ENCODE results near the gene CCDC57. TPM values are rescaled to one million over a fixed set of nuclear protein-coding genes. Genes with fewer than 3 reads are reported as not detected.

Gene CCDC57
- polyA plus RNA-seq, 3 donors = 17.1 to 43.8 (median 20.1) TPM

- Histone ChIP-seq H4K20me1 (ENCODE audit: insufficient read depth, low read length) (no peaks in the 10 kb centered on the region), H3K4me3 (replicated peaks in 1 of 3; ENCODE audit: low read depth in 2 of 3, low read length in 3 of 3) (no peak overlapping the region), H3K36me3 (replicated peaks in 1 of 2; ENCODE audit: control insufficient read depth in 1 of 2, insufficient read depth in 2 of 2, low read length in 2 of 2) (peaks cover 87 to 94% of the 10 kb centered on the region in 2 donors), H3K79me2 (ENCODE audit: insufficient read depth, low read length) (no peaks in the 10 kb centered on the region), H3K27me3 (ENCODE audit: control insufficient read depth in 2 of 2, insufficient read depth in 2 of 2, low read length in 2 of 2) (no peaks in the 10 kb centered on the region), H3K4me2 (replicated peaks; ENCODE audit: extremely low read depth, low read length, poor library complexity, severe bottlenecking) (no peak overlapping the region), H3K9ac (ENCODE audit: insufficient read depth, low read length, poor library complexity, severe bottlenecking) (no peak overlapping the region), H2AFZ (ENCODE audit: insufficient read depth, low read depth, low read length, poor library complexity, severe bottlenecking) (no peak overlapping the region), H3K27ac (ENCODE audit: low read depth in 1 of 2, low read length in 2 of 2) (no peak overlapping the region), H3K4me1 (ENCODE audit: control insufficient read depth in 1 of 2, insufficient read depth in 2 of 2, low read length in 2 of 2) (no peaks in the 10 kb centered on the region), H3K9me3 (replicated peaks in 1 of 2; ENCODE audit: control insufficient read depth in 1 of 2, insufficient read depth in 1 of 2, low read length in 2 of 2) (no peaks in the 10 kb centered on the region)
- intact Hi-C loops (cut with micrococcal nuclease) = no loop called here
- WGBS (ENCODE audit: insufficient coverage) = 98% methylated on average over 39 of the region's 48 CpGs
- Mint-ChIP-seq H3K4me3 (no peak overlapping the region), H3K9me3 (no peaks in the 10 kb centered on the region), H3K4me1 (no peaks in the 10 kb centered on the region), H3K27me3 (ENCODE audit: low read depth in 3 of 3) (peaks cover 0 to 2% (median 0%) of the 10 kb centered on the region in 3 donors), H3K36me3 (peaks cover 22 to 76% of the 10 kb centered on the region in 2 donors), H3K27ac (no peak overlapping the region)
- DNase-seq = no peak
- TF ChIP-seq, protein P1, sequence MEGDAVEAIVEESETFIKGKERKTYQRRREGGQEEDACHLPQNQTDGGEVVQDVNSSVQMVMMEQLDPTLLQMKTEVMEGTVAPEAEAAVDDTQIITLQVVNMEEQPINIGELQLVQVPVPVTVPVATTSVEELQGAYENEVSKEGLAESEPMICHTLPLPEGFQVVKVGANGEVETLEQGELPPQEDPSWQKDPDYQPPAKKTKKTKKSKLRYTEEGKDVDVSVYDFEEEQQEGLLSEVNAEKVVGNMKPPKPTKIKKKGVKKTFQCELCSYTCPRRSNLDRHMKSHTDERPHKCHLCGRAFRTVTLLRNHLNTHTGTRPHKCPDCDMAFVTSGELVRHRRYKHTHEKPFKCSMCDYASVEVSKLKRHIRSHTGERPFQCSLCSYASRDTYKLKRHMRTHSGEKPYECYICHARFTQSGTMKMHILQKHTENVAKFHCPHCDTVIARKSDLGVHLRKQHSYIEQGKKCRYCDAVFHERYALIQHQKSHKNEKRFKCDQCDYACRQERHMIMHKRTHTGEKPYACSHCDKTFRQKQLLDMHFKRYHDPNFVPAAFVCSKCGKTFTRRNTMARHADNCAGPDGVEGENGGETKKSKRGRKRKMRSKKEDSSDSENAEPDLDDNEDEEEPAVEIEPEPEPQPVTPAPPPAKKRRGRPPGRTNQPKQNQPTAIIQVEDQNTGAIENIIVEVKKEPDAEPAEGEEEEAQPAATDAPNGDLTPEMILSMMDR (IDR thresholded peaks at IDR 0.05) = no peak
These were observed 124.4 kb downstream of the CCDC57 start for GRCh38 chr17:82087961-82088837.

- peaks cover 26 to 84% of the 10 kb centered on the region in 2 donors for H3K36me3 Mint-ChIP-seq
- H3K4me2 ChIP-seq (replicated peaks; ENCODE audit: extremely low read depth, low read length, poor library complexity, severe bottlenecking) = no peak overlapping the region
- no peak overlapping the region for H3K9ac ChIP-seq (ENCODE audit: insufficient read depth, low read length, poor library complexity, severe bottlenecking)
- no peaks in the 10 kb centered on the region for H3K4me1 Mint-ChIP-seq
- no peak overlapping the region for H3K4me3 ChIP-seq (replicated peaks in 1 of 3; ENCODE audit: low read depth in 2 of 3, low read length in 3 of 3)
- H3K27ac ChIP-seq (ENCODE audit: low read depth in 1 of 2, low read length in 2 of 2) = no peak overlapping the region
- no peak overlapping the region for H2AFZ ChIP-seq (ENCODE audit: insufficient read depth, low read depth, low read length, poor library complexity, severe bottlenecking)
- no peaks in the 10 kb centered on the region for H3K27me3 ChIP-seq (ENCODE audit: control insufficient read depth in 2 of 2, insufficient read depth in 2 of 2, low read length in 2 of 2)
- no peak overlapping the region for H3K27ac Mint-ChIP-seq
- DNase-seq = no peak
- no peaks in the 10 kb centered on the region for H4K20me1 ChIP-seq (ENCODE audit: insufficient read depth, low read length)
- no peak overlapping the region for H3K4me3 Mint-ChIP-seq
- peaks cover 87 to 97% of the 10 kb centered on the region in 2 donors for H3K36me3 ChIP-seq (replicated peaks in 1 of 2; ENCODE audit: control insufficient read depth in 1 of 2, insufficient read depth in 2 of 2, low read length in 2 of 2)
- intact Hi-C loops (cut with micrococcal nuclease) = no loop called here
- 96% methylated on average over 28 of the region's 39 CpGs for WGBS (ENCODE audit: insufficient coverage)
- H3K79me2 ChIP-seq (ENCODE audit: insufficient read depth, low read length) = no peaks in the 10 kb centered on the region
- H3K9me3 ChIP-seq (replicated peaks in 1 of 2; ENCODE audit: control insufficient read depth in 1 of 2, insufficient read depth in 1 of 2, low read length in 2 of 2) = no peaks in the 10 kb centered on the region
- TF ChIP-seq, protein P1 (IDR thresholded peaks at IDR 0.05) = no peak
- no peaks in the 10 kb centered on the region for H3K9me3 Mint-ChIP-seq
- H3K4me1 ChIP-seq (ENCODE audit: control insufficient read depth in 1 of 2, insufficient read depth in 2 of 2, low read length in 2 of 2) = no peaks in the 10 kb centered on the region
- peaks cover 0 to 2% (median 0%) of the 10 kb centered on the region in 3 donors for H3K27me3 Mint-ChIP-seq (ENCODE audit: low read depth in 3 of 3)
These were observed 125.4 kb downstream of the CCDC57 start for GRCh38 chr17:82086941-82087906.

All from CD14-positive monocyte (primary cell).